ENCODE measurements around the gene CAP2. TPM values are rescaled to one million over a fixed set of nuclear protein-coding genes. Genes with fewer than 3 reads are reported as not detected.

Gene CAP2
- total RNA-seq, 1 experiment from 2014 or later, result 7.2 TPM

GRCh38 chr6:17395112-17395511 is 1.7 kb downstream of the CAP2 start:
- DNase-seq (ENCODE audit: low spot score), result no peak
- Mint-ChIP-seq H3K27me3 (ENCODE audit: low read depth) (no peaks in the 10 kb centered on the region; the same call in 1 of the 2 replicates), H3K27ac (peak overlapping the region; percentile 3; the same call in 1 of the 2 replicates), H3K4me1 (peaks cover 17% of the 10 kb centered on the region), H3K36me3 (peaks cover 12% of the 10 kb centered on the region), H3K4me3 (peak overlapping the region; percentile 91), H3K9me3 (peaks cover 14% of the 10 kb centered on the region)
- ATAC-seq, result no peak
- ChIA-PET CTCF (interaction anchor here (1.1 kb wide), 1 partner anchor 189 kb away, joined by 3 read pairs; no protein-coding TSS in a partner anchor), POLR2A (no interaction called here)
- TF ChIP-seq MAX (CRISPR knock-in tag; IDR thresholded peaks at IDR 0.05) (no peak), ZNF512 (CRISPR knock-in tag; IDR thresholded peaks at IDR 0.05; ENCODE audit: borderline replicate concordance) (no peak), SMAD3 (CRISPR knock-in tag; IDR thresholded peaks at IDR 0.05; ENCODE audit: borderline replicate concordance) (no peak), E2F4 (CRISPR knock-in tag; IDR thresholded peaks at IDR 0.05; ENCODE audit: borderline replicate concordance, low read depth) (no peak), IRF2 (CRISPR knock-in tag; IDR thresholded peaks at IDR 0.05; ENCODE audit: borderline replicate concordance, low read depth) (no peak), HMGA2 (CRISPR knock-in tag; IDR thresholded peaks at IDR 0.05) (no peak), TCF7 (CRISPR knock-in tag; IDR thresholded peaks at IDR 0.05; ENCODE audit: low read depth) (no peak), NR1H2 (CRISPR knock-in tag; IDR thresholded peaks at IDR 0.05) (no peak), TEAD1 (CRISPR knock-in tag; IDR thresholded peaks at IDR 0.05) (no peak), NFE2L1 (CRISPR knock-in tag; IDR thresholded peaks at IDR 0.05) (no peak), NR3C1 (CRISPR knock-in tag; conservative IDR thresholded peaks at IDR 0.05; ENCODE audit: low read depth) (no peak), IRF1 (CRISPR knock-in tag; IDR thresholded peaks at IDR 0.05) (no peak), GRHL2 (CRISPR knock-in tag; IDR thresholded peaks at IDR 0.05; ENCODE audit: insufficient replicate concordance, severe bottlenecking) (no peak), SMAD4 (CRISPR knock-in tag; IDR thresholded peaks at IDR 0.05) (no peak), USF2 (CRISPR knock-in tag; IDR thresholded peaks at IDR 0.05) (no peak)

- ATAC-seq (no peak), DNase-seq (ENCODE audit: low spot score) (no peak)
- H3K9me3 Mint-ChIP-seq, result peaks cover 14% of the 10 kb centered on the region
- CTCF ChIA-PET, result no interaction called here
- peaks cover 17% of the 10 kb centered on the region for H3K4me1 Mint-ChIP-seq
- H3K4me3 Mint-ChIP-seq, result no peak overlapping the region
- POLR2A ChIA-PET, result no interaction called here
- no peak for TF ChIP-seq PRRX2 (CRISPR knock-in tag; IDR thresholded peaks at IDR 0.05)
- no peak overlapping the region for H3K27ac Mint-ChIP-seq
- peaks cover 12% of the 10 kb centered on the region for H3K36me3 Mint-ChIP-seq
- H3K27me3 Mint-ChIP-seq (ENCODE audit: low read depth), result no peaks in the 10 kb centered on the region; the same call in 1 of the 2 replicates
Measured at GRCh38 chr6:17396256-17396655, 2.9 kb downstream of the CAP2 start.

- H3K27me3 Mint-ChIP-seq (ENCODE audit: low read depth), result no peaks in the 10 kb centered on the region; the same call in 1 of the 2 replicates
- no peak for TF ChIP-seq ZNF532 (CRISPR knock-in tag; IDR thresholded peaks at IDR 0.05; ENCODE audit: borderline replicate concordance)
- TF ChIP-seq CDX4 (CRISPR knock-in tag; IDR thresholded peaks at IDR 0.05; ENCODE audit: borderline replicate concordance), result no peak
- TF ChIP-seq ZNF232 (CRISPR knock-in tag; IDR thresholded peaks at IDR 0.05), result no peak
- no peak for TF ChIP-seq MXD4 (CRISPR knock-in tag; IDR thresholded peaks at IDR 0.05; ENCODE audit: borderline replicate concordance)
- no peak for TF ChIP-seq HMGXB4 (CRISPR knock-in tag; IDR thresholded peaks at IDR 0.05)
Measured at GRCh38 chr6:17397764-17398194, 4.4 kb downstream of the CAP2 start.

More at GRCh38 chr6:17397764-17398194, 4.4 kb downstream of the CAP2 start:
- DNase-seq (ENCODE audit: low spot score) (no peak), ATAC-seq (no peak)
- H3K36me3 Mint-ChIP-seq, result peaks cover 12% of the 10 kb centered on the region
- H3K4me1 Mint-ChIP-seq, result peaks cover 16% of the 10 kb centered on the region
- ChIA-PET POLR2A (no interaction called here), CTCF (no interaction called here)
- H3K4me3 Mint-ChIP-seq, result no peak overlapping the region
- H3K27ac Mint-ChIP-seq, result no peak overlapping the region
- H3K9me3 Mint-ChIP-seq, result peaks cover 14% of the 10 kb centered on the region
